HG02943 (cell line): ENCODE measurements around the gene VGLL4.

Experiments
- ATAC-seq: cut with Tn5 transposase; IDR thresholded peaks from one replicate; pipeline ENCODE4 v1.9.1; 2021; ENCODE audit warnings: mild to moderate bottlenecking, low read depth, moderate library complexity; ENCODE audit not compliant: unreplicated experiment

The VGLL4 gene

GRCh38 chr3:11569156-11569741 is 74.5 kb downstream of the VGLL4 start:
- no peak for ATAC-seq

- ATAC-seq, result no peak
Measured at GRCh38 chr3:11568503-11569155, 75.1 kb downstream of the VGLL4 start.

- ATAC-seq, result no peak
Measured at GRCh38 chr3:11567516-11568467, 75.9 kb downstream of the VGLL4 start.

- ATAC-seq, result no peak
Measured at GRCh38 chr3:11566916-11567315, 76.8 kb downstream of the VGLL4 start.

- no peak for ATAC-seq
Measured at GRCh38 chr3:11566478-11566877, 77.2 kb downstream of the VGLL4 start.

GRCh38 chr3:11565932-11566331 is 77.8 kb downstream of the VGLL4 start:
- no peak for ATAC-seq

- ATAC-seq, result no peak
Measured at GRCh38 chr3:11565492-11565891, 78.2 kb downstream of the VGLL4 start.

GRCh38 chr3:11565072-11565471 is 78.6 kb downstream of the VGLL4 start:
- ATAC-seq, result no peak

GRCh38 chr3:11564577-11565001 is 79.1 kb downstream of the VGLL4 start:
- no peak for ATAC-seq

- no peak for ATAC-seq
Measured at GRCh38 chr3:11563865-11564185, 79.9 kb downstream of the VGLL4 start.

GRCh38 chr3:11563159-11563864 is 80.4 kb downstream of the VGLL4 start:
- no peak for ATAC-seq

GRCh38 chr3:11562277-11562881 is 81.3 kb downstream of the VGLL4 start:
- no peak for ATAC-seq

GRCh38 chr3:11560746-11561145 is 83.0 kb downstream of the VGLL4 start:
- no peak for ATAC-seq

GRCh38 chr3:11559816-11560633 is 83.7 kb downstream of the VGLL4 start:
- no peak for ATAC-seq

- no peak for ATAC-seq
Measured at GRCh38 chr3:11558918-11559815, 84.5 kb downstream of the VGLL4 start.

- ATAC-seq, result no peak
Measured at GRCh38 chr3:11558411-11558903, 85.3 kb downstream of the VGLL4 start.

- ATAC-seq, result no peak
Measured at GRCh38 chr3:11558002-11558401, 85.7 kb downstream of the VGLL4 start.

- ATAC-seq, result no peak
Measured at GRCh38 chr3:11556851-11557644, 86.7 kb downstream of the VGLL4 start.
